Measurements from ENCODE around the gene ITGA5. TPM values are rescaled to one million over a fixed set of nuclear protein-coding genes. Genes with fewer than 3 reads are reported as not detected.

The ITGA5 gene
- polyA plus RNA-seq, 2 donors = 20.0 to 42.8 TPM

DNA sequence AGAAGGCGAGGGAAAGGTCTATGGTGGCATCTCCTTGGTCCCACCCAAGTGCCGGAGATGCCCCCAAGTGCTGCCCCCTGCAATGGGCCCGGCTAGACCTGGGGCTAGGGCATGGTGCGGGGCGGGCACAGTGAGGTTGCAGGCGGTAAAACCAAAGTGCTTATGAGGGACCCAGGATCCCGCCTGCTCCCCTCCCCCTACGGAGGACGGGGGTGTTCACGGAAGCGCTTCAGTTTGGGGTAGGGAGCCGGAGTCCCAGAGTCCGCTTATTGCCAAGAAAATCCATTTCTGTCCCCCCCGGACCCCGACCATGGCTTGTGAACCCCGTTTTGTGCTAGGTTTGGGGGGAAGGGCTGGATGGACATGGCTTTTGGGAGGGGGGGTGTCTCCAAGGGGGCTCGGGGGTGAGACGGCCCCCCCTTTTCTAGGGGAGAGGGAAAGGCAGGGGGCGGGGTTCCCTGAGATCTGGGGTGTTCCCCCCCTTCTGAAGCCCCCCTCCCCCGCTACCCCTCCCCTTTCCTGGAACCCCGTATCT, 49.4 kb downstream of the ITGA5 start:
- H3K27me3 ChIP-seq (ENCODE audit: control insufficient read depth in 1 of 2, insufficient read depth in 2 of 2, low read length in 2 of 2) = no peaks in the 10 kb centered on the region
- peaks cover 4 to 20% of the 10 kb centered on the region in 2 donors for H3K4me1 ChIP-seq (ENCODE audit: control insufficient read depth in 2 of 2, insufficient read depth in 2 of 2, low read length in 1 of 2)
- peak overlapping the region in 1 of 2 donors; percentile 13 for H3K4me3 ChIP-seq (ENCODE audit: low read depth in 1 of 2, low read length in 2 of 2)
- whole genome bisulfite sequencing, 2 donors = 47 to 58% methylated on average over 18 to 21 of the region's 21 CpGs
- no peaks in the 10 kb centered on the region for H3K9me3 ChIP-seq (ENCODE audit: control insufficient read depth in 2 of 2, insufficient read depth in 1 of 2, low read depth in 1 of 2, low read length in 1 of 2)
- H3K27ac ChIP-seq (ENCODE audit: low read depth in 2 of 2, low read length in 1 of 2) = peak overlapping the region in 1 of 2 donors; percentile 35
- H3K36me3 ChIP-seq (ENCODE audit: control insufficient read depth in 2 of 2, insufficient read depth in 2 of 2, low read length in 1 of 2) = peaks cover 0 to 17% of the 10 kb centered on the region in 2 donors

DNA sequence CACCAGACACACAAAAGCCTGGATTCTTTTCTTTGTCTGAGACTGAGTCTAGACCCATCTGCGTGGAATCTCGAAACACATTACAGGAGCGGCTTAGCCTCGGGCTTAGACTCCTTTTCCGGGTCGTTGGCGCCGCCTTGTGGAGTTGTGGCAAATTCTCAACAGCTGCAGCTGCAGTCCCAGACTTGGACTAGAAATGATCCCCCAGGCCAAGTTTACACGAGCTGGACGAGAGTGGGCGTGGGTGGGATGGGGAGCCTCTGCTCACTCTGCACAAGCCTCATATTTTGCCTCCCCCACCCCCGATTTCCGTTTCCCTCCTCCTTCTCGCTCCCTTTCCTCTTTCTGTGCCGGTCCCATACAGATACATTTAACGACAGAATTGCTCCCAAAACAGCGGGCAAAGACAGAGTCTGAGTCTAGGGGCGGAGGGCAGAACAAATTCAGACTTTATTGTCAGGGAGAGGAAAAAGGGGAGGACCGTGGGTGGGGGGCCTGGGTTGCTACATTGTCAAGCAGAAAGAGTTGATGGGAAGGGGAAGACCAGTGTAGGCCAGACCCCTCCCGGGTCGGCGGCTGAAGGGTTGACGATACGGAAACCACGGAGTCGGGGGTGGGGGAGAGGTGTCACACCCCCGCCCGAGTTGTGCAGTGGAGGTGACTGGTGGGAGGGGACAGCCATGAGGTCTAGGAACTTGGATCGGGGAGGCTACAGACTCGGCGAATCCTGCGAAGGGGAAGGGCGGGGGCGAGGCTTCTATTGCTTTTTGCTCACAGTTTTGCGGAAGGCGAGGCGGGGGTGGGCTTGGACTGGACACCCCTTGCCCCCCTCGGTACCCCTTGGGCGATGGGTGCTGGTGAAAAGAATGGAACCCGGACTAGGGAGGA, 50.1 kb downstream of the ITGA5 start:
- Histone ChIP-seq H3K4me1 (ENCODE audit: control insufficient read depth in 2 of 2, insufficient read depth in 2 of 2, low read length in 1 of 2) (peaks cover 4 to 13% of the 10 kb centered on the region in 2 donors), H3K4me3 (ENCODE audit: low read depth in 1 of 2, low read length in 2 of 2) (no peak overlapping the region), H3K27ac (ENCODE audit: low read depth in 2 of 2, low read length in 1 of 2) (peak overlapping the region in 1 of 2 donors; percentile 39), H3K9me3 (ENCODE audit: control insufficient read depth in 2 of 2, insufficient read depth in 1 of 2, low read depth in 1 of 2, low read length in 1 of 2) (no peaks in the 10 kb centered on the region), H3K36me3 (ENCODE audit: control insufficient read depth in 2 of 2, insufficient read depth in 2 of 2, low read length in 1 of 2) (peaks cover 0 to 17% of the 10 kb centered on the region in 2 donors), H3K27me3 (ENCODE audit: control insufficient read depth in 1 of 2, insufficient read depth in 2 of 2, low read length in 2 of 2) (no peaks in the 10 kb centered on the region)
- WGBS, 2 donors = 29 to 34% methylated on average over 40 of the region's 40 CpGs

DNA sequence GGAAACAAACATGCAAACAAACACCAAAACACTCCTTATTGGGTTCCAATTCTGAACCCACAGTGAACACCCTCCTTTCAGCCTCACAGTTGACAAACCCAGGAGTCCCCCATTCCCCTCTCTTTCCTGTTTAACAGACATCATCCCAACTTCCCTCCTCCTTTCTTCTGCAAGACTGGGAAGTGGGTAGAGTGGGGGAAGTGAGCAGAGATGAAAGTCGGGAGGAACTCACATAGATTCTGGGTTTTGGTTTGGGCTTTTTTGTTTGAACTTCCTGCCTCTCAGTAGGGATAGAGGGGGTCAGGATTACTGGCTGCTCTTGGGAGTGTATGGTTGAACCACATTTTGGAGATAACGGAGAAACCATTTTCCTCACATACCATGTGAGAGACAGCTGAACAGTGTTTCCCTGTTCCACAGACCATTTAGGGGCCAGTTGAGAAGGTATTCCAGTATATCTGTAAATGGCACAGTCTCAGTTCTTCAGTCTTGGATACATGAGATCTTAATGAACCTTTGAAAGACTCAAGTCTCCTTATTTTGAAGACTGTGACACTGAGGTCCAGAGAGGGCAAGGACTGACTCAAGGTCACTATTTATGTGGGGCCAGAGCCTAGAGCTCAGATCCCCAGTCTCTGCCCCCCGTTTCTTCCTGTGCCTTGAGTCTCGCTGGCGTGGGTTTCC, 50.9 kb downstream of the ITGA5 start:
- 25 to 26% methylated on average over 5 of the region's 5 CpGs for WGBS, 2 donors
- Histone ChIP-seq H3K4me3 (ENCODE audit: low read depth in 1 of 2, low read length in 2 of 2) (no peak overlapping the region), H3K4me1 (ENCODE audit: control insufficient read depth in 2 of 2, insufficient read depth in 2 of 2, low read length in 1 of 2) (peaks cover 4 to 10% of the 10 kb centered on the region in 2 donors), H3K27me3 (ENCODE audit: control insufficient read depth in 1 of 2, insufficient read depth in 2 of 2, low read length in 2 of 2) (no peaks in the 10 kb centered on the region), H3K27ac (ENCODE audit: low read depth in 2 of 2, low read length in 1 of 2) (peak overlapping the region in 1 of 2 donors; percentile 39), H3K36me3 (ENCODE audit: control insufficient read depth in 2 of 2, insufficient read depth in 2 of 2, low read length in 1 of 2) (peaks cover 0 to 14% of the 10 kb centered on the region in 2 donors), H3K9me3 (ENCODE audit: control insufficient read depth in 2 of 2, insufficient read depth in 1 of 2, low read depth in 1 of 2, low read length in 1 of 2) (no peaks in the 10 kb centered on the region)

DNA sequence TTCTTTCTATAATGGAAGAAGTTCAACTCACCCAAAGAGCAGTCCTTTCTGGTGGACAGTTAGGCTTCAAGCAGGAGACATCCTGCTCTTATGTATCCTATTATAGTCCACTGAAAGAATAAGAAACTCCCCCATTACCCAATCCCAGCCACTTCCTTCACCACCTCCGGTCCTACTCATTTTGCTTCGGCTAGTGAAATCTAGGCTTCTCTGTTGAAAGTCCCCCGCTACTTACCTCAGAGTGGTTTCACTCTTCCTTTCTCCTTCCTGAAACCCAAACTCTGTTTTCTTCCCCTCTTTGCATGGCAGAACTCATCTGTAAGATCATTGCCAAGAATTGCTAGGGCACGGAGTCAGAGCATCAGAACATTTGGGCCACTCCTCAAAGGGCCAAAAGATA, 54.7 kb downstream of the ITGA5 start, which contains the start of gene GPR84:
GPR84 (minus strand) TSS at position 74 of the 400 bp plus-strand sequence. CDS start 635 bp downstream, outside the sequence.
- Histone ChIP-seq H3K9me3 (ENCODE audit: control insufficient read depth in 2 of 2, insufficient read depth in 1 of 2, low read depth in 1 of 2, low read length in 1 of 2) (no peaks in the 10 kb centered on the region), H3K27ac (ENCODE audit: low read depth in 2 of 2, low read length in 1 of 2) (no peak within 1 kb of the TSS), H3K36me3 (ENCODE audit: control insufficient read depth in 2 of 2, insufficient read depth in 2 of 2, low read length in 1 of 2) (no peaks in the 10 kb centered on the region), H3K4me3 (ENCODE audit: low read depth in 1 of 2, low read length in 2 of 2) (no peak within 1 kb of the TSS), H3K27me3 (ENCODE audit: control insufficient read depth in 1 of 2, insufficient read depth in 2 of 2, low read length in 2 of 2) (no peaks in the 10 kb centered on the region), H3K4me1 (ENCODE audit: control insufficient read depth in 2 of 2, insufficient read depth in 2 of 2, low read length in 1 of 2) (peaks cover 0 to 3% of the 10 kb centered on the region in 2 donors)
- WGBS, 2 donors = 67 to 71% methylated on average over 4 of the region's 4 CpGs

DNA sequence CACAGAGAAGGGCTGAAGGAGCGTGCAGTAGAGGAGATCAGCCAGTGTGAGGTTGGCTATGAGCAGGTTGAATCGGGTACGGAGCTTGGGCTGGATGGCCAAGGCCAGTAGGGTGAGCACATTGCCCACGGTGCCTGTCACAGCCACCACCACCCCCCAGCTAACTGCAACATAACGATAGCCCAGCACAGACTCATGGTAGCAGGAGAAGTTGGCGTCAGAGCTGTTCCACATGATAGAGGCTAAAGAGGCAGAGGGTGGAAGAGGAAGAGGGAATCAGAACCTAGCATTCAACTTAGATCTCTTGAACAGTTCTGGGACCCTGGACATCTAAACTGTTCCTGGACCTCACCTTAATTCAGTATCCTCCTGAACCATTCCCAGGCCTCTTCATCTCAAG, 55.4 kb downstream of the ITGA5 start:
- Histone ChIP-seq H3K9me3 (ENCODE audit: control insufficient read depth in 2 of 2, insufficient read depth in 1 of 2, low read depth in 1 of 2, low read length in 1 of 2) (no peaks in the 10 kb centered on the region), H3K36me3 (ENCODE audit: control insufficient read depth in 2 of 2, insufficient read depth in 2 of 2, low read length in 1 of 2) (no peaks in the 10 kb centered on the region), H3K4me3 (ENCODE audit: low read depth in 1 of 2, low read length in 2 of 2) (no peak overlapping the region), H3K4me1 (ENCODE audit: control insufficient read depth in 2 of 2, insufficient read depth in 2 of 2, low read length in 1 of 2) (no peaks in the 10 kb centered on the region), H3K27me3 (ENCODE audit: control insufficient read depth in 1 of 2, insufficient read depth in 2 of 2, low read length in 2 of 2) (no peaks in the 10 kb centered on the region), H3K27ac (ENCODE audit: low read depth in 2 of 2, low read length in 1 of 2) (no peak overlapping the region)
- 83 to 89% methylated on average over 6 of the region's 6 CpGs for WGBS, 2 donors

DNA sequence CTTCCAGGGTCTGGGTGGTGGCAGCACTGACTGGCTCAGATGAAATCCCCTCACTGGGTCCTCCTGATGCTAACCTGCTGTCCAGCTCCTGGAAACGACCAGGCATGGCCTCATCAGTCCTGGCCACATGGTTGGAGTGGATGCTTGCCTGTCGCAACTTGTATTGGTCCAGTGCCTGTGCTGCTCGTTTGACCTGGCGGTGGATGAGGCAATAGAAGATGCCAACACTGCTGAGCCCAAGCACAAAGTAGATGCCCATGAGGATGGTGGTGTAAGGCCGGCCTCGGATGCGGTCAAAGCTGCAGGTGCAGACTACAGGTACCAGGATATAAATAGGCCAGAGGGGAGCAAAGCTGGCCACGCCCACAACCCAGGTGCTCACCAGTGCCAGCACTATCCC, 56.0 kb downstream of the ITGA5 start:
- Histone ChIP-seq H3K36me3 (ENCODE audit: control insufficient read depth in 2 of 2, insufficient read depth in 2 of 2, low read length in 1 of 2) (no peaks in the 10 kb centered on the region), H3K9me3 (ENCODE audit: control insufficient read depth in 2 of 2, insufficient read depth in 1 of 2, low read depth in 1 of 2, low read length in 1 of 2) (no peaks in the 10 kb centered on the region), H3K27me3 (ENCODE audit: control insufficient read depth in 1 of 2, insufficient read depth in 2 of 2, low read length in 2 of 2) (no peaks in the 10 kb centered on the region), H3K27ac (ENCODE audit: low read depth in 2 of 2, low read length in 1 of 2) (no peak overlapping the region), H3K4me1 (ENCODE audit: control insufficient read depth in 2 of 2, insufficient read depth in 2 of 2, low read length in 1 of 2) (no peaks in the 10 kb centered on the region), H3K4me3 (ENCODE audit: low read depth in 1 of 2, low read length in 2 of 2) (no peak overlapping the region)
- 79 to 80% methylated on average over 8 of the region's 8 CpGs for WGBS, 2 donors

DNA sequence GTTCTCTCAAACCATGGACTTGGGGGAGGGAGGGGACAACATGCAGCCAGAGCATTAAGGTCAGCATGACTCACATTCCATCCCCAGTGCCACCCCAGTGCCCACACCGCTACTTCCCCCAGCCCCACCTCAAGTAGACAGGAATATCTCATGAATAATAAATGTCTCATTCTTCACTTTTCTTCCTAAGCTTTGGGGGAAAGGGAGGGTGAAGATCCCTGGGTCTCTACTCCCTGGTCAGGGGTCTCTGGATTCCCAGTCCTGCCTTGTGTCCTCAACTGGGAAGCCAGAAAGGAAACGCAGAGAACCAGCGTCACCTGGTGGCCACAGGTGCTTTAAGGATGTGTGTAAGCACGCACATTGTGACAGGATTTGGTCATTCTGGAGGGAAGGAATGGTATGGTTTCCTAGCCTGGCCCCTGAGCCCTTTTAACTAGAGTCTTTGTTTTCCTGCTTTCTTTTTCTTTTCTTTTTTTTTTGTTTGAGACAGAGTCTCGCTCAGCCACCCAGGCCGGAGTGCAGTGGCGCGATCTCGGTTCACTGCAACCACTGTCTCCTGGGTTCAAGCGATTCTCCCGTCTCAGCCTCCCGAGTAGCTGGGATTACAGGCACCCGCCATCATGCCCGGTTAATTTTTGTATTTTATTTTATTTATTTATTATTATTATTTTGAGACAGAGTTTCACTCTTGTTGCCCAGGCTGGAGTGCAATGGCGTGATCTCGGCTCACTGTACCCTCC, 58.2 kb downstream of the ITGA5 start:
- H3K27me3 ChIP-seq (ENCODE audit: control insufficient read depth in 1 of 2, insufficient read depth in 2 of 2, low read length in 2 of 2) = no peaks in the 10 kb centered on the region
- H3K4me1 ChIP-seq (ENCODE audit: control insufficient read depth in 2 of 2, insufficient read depth in 2 of 2, low read length in 1 of 2) = no peaks in the 10 kb centered on the region
- H3K4me3 ChIP-seq (ENCODE audit: low read depth in 1 of 2, low read length in 2 of 2) = no peak overlapping the region
- H3K27ac ChIP-seq (ENCODE audit: low read depth in 2 of 2, low read length in 1 of 2) = no peak overlapping the region
- no peaks in the 10 kb centered on the region for H3K9me3 ChIP-seq (ENCODE audit: control insufficient read depth in 2 of 2, insufficient read depth in 1 of 2, low read depth in 1 of 2, low read length in 1 of 2)
- WGBS, 2 donors = 71% methylated on average over 16 of the region's 16 CpGs
- H3K36me3 ChIP-seq (ENCODE audit: control insufficient read depth in 2 of 2, insufficient read depth in 2 of 2, low read length in 1 of 2) = no peaks in the 10 kb centered on the region

DNA sequence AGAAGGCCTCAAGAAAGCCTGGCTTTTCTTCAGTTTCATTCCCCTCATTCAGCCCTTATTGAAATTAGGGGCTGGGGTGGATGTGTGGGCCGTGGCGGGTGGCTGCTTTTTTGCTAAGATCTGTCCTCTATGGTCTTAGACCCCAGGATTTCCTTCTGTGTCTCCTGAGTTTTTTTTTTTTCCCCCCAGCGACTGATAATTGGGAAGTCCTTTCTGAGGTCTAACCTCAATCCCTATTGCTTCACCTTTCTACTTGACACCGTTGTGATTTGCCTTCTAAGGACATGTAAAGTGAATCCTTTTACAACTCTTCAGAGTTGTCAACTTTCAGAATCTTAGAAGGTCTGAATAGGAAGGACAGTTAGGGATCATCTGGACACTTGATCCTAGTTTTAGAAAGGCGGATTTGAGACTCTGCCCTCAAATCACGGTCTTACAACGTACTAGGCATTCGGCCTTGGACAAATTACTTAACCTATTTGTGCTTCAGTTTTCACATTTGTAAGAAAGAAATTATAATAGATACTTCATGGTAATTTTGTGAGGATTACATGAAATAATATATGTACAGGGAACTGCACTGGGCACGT, 59.2 kb downstream of the ITGA5 start:
- no peaks in the 10 kb centered on the region for H3K36me3 ChIP-seq (ENCODE audit: control insufficient read depth in 2 of 2, insufficient read depth in 2 of 2, low read length in 1 of 2)
- no peaks in the 10 kb centered on the region for H3K27me3 ChIP-seq (ENCODE audit: control insufficient read depth in 1 of 2, insufficient read depth in 2 of 2, low read length in 2 of 2)
- peak overlapping the region; percentile 78 to 85 for H3K27ac ChIP-seq (ENCODE audit: low read depth in 2 of 2, low read length in 1 of 2)
- 57 to 60% methylated on average over 9 of the region's 9 CpGs for WGBS, 2 donors
- no peaks in the 10 kb centered on the region for H3K9me3 ChIP-seq (ENCODE audit: control insufficient read depth in 2 of 2, insufficient read depth in 1 of 2, low read depth in 1 of 2, low read length in 1 of 2)
- peak overlapping the region; percentile 39 to 66 for H3K4me3 ChIP-seq (ENCODE audit: low read depth in 1 of 2, low read length in 2 of 2)
- H3K4me1 ChIP-seq (ENCODE audit: control insufficient read depth in 2 of 2, insufficient read depth in 2 of 2, low read length in 1 of 2) = no peaks in the 10 kb centered on the region

All from esophagus (tissue), 2 donors.